PFSK-1 (cell line): ENCODE measurements around the gene ZNF765.

ENCODE experiments used
- POLR2AphosphoS5 ChIP-seq: IDR thresholded peaks from 2 replicates; pipeline ENCODE4 v1.6.1; 2012; ENCODE audit warnings: low read depth, mild to moderate bottlenecking, control low read depth, low read length, moderate library complexity
- SIN3A ChIP-seq: IDR thresholded peaks from 2 replicates; pipeline ENCODE4 v1.6.1; 2012; ENCODE audit warnings: mild to moderate bottlenecking, low read length, moderate library complexity, borderline replicate concordance; ENCODE audit not compliant: insufficient read depth
- TAF1 ChIP-seq: IDR thresholded peaks from 2 replicates; pipeline ENCODE4 v1.6.1; 2012; ENCODE audit warnings: low read length, control low read depth, borderline replicate concordance; ENCODE audit not compliant: insufficient read depth

DNA sequence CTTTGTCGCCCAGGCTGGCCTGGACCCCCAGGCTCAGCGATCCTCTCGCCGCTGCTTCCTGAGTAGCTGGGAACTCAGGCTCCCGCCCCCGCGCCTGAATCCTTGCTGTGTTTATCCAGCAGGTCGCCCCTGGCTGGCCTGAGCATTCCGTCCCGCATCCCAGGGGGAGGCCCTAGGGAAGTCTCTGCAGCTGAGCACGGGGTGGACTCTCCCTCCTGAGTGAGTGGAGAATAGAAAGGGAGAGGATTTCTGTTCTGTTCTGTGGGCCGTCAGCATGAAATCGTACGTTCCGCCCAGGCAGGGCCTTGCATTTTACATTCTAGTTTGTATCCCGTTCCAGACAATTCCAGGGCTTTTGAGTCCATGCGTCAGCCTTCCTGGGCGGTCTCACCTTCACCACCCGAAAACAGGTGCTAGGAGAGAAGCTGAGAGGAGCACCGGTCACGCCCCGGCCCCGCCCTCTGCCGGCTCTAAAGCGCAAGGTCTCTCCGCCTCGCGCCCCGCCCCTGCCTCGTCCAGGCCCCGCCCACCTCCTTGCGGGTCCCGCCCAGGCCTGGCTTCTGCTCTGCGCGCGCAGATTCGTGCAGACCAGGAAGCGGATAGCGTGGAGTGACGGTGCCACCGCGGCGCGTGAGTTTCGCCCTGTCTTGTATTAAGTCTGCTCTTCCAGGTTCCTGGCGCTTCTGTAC lies 36.6 kb downstream of the ZNF765 start, which contains the start of gene ZNF761:
- TF ChIP-seq POLR2AphosphoS5 (peak; percentile 83), TAF1 (peak; percentile 76), SIN3A (no peak)
